T follicular helper cell (primary cell): Measurements from ENCODE around the gene FOXN4.
"Not testable (repeated sequence)": the region's sequence is repeated elsewhere in the genome, so short reads cannot be mapped to it uniquely, and the experiment has no call there.

Experiments
- DNase-seq: peaks from one replicate; pipeline ENCODE4 v3.0.0-alpha.2; 2020; ENCODE audit warnings: low read depth
- total RNA-seq, 2 experiments: gene quantifications; one replicate each; lab custom pipeline; 2026; lab: John Stamatoyannopoulos, UW

Gene FOXN4, protein sequence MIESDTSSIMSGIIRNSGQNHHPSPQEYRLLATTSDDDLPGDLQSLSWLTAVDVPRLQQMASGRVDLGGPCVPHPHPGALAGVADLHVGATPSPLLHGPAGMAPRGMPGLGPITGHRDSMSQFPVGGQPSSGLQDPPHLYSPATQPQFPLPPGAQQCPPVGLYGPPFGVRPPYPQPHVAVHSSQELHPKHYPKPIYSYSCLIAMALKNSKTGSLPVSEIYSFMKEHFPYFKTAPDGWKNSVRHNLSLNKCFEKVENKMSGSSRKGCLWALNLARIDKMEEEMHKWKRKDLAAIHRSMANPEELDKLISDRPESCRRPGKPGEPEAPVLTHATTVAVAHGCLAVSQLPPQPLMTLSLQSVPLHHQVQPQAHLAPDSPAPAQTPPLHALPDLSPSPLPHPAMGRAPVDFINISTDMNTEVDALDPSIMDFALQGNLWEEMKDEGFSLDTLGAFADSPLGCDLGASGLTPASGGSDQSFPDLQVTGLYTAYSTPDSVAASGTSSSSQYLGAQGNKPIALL
- total RNA-seq: 0 to 0.04 reads per million in 2 experiments

DNA sequence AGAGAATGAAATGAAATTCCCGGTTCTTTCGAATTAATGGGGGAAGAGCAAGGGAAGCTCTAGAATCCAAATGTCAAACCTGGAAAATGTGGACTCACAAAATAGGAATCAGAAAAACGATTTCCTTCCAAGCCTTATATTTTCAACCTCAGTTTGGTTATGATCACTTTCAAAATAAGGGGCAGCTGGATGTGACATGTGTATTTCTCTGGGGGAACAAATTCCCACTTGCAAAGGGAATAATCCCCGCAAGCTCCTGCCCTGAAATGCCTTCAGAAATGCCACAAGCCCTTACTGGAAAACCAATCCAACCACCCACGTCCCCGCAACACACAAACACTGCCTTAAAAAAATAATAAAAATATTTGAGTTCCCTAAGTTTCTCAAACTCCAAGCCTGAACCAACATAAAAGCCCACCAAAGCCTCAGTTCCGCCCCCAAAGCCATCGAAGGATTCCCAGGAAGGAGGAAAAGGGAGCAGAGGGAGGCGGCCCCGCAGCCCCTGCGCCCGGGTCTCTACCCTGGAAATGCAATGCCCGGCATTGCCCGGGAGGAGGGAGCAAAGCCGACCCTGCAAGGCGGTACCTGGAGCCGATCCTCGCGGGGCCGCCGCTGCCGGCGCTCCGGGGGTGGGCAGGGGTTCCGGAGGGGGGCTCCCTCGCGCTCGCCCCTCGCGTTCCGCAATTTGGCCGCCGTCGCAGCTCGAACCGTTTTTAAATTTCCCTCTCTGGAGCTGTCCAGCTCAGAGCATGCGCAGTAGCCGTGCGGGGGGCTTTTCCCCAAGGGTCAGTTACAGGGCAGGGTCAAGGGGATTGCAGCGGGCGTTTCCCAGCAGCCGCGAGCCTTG is at the start of gene FOXN4:
TSS of gene FOXN4 (minus strand) at position 751 of the 847 bp plus-strand sequence. CDS start 963 bp downstream, outside the sequence.
- DNase-seq: no peak

DNA sequence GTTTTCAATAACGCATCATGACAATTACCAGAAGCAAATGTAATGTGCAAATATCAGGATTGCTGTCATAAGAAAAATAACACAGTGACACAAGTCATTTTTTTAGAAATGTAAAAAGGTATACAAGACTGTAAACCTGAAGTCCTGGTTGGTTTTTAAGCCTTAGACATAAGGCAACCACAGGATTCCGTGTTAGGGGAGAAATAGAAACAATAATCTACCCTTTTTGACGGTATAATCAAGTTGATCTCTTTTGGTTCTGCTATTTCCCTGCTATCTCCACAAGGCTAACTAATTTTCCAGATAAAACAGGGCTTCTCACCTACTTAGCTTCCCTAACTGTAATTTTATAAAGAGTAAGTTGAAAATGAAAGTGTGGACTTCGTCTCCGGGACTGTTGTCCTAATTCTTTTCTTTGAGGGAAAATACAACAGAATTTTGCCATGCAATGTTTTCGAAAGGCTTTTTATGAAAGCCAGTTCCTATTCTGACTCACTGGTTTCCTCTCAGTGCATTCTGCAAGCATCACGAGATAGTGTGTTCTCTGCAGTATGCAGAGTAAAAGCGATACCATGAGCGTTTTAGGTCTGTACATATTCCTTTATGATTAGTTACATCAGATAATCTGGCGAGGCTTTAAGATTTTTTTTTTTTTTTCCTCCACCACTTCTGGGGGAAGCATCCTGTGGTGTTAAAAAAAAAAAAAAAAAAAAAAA is 49.2 kb upstream of the FOXN4 start:
- no peak for DNase-seq

DNA sequence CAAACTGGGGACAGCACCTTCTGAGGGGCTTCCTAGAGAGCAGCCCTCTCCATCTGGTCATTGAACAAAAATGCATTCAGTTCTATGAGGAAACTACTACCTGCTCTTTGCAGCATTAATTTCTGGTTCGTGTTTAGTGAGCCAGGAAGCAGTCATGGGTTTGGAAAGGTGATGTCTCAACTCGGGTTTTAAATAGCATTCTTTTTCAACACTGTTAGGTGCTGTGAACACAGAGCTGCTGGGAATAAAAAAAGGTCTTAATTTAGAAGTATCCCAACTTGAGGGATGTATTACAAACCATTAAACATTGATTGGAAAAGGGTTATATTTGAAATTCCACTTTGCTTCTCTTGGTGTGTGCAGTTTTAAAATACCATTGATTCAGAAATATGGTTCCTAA is 47.9 kb upstream of the FOXN4 start:
- no peak for DNase-seq

DNA sequence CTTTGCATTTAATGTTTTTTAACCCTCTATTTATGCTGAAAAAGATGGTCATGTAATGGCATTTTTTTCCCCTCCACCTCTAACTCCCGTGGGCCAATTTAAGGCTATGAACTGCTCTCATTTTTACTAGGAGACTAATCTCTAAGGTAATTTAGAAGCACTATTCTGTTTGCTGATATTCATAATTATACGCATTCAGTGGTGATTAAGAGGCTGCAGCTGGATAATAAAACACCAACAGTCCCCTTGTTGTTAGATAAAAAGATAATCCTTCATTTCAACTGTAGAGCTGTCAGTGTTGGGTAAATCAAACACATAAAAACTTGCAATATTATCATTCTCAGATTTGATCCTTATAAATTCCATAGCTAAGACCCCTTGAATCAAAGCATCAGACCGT is 47.5 kb upstream of the FOXN4 start:
- DNase-seq: no peak

DNA sequence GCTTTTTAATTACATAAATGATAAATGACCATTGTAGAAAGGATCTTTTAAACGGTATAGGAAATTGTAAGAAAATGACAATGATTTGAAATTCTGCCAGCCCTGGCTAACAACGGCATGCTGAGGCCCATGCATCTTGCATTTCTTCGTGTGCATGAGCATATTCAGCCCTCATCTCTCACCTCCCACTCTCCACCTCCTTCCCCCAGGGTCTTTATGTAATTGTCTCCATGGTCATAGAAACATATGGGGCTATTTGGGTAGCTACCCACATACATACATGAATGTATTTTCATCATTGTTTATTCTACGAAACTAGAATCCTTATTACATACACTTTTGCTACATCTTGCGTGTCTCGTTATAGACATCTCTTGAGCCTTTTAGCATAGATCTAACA is 43.1 kb upstream of the FOXN4 start:
- no peak for DNase-seq

DNA sequence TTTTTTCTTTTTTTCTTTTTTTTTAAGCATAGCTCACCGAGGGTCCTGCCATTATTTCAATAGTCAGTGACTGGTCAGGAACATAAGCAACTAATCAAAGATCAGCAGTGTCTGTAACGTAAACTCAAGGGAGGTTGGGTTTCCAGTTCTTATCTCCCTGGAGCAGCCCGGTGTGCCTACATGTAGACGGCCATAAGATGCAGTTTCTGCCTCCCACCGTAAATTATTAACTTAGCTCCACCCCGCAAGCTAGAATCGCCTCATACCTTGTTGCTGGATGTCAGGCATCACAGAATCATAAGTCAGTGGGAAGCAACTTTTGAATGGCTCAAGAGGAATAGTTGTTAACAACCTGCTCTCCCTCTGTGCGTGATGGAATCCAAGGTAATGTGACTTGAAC is 38.5 kb upstream of the FOXN4 start, which contains the start of gene MYO1H:
TSS of gene MYO1H (plus strand) at position 312 of the 400 bp plus-strand sequence. CDS start at position 373, 61 bp downstream.
- no peak for DNase-seq

DNA sequence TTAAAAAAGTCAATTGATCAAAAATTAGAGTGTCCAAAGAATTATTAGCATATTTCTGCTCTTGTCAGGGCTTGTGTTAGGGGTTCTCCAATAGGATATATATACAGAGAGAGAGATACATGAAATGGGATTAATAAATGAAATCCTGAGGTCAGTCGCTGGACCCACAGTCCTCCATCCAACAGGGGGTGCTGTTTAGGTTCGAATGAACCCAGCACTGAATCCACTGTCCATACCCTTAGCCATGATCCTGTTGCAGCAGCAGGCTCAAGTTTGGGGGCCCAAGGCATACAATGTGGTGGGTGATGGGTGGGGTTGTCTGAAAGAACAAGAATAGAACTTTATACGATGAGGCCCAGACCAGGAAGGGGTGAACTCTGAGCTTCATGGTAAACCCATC is 37.8 kb upstream of the FOXN4 start:
- no peak for DNase-seq

DNA sequence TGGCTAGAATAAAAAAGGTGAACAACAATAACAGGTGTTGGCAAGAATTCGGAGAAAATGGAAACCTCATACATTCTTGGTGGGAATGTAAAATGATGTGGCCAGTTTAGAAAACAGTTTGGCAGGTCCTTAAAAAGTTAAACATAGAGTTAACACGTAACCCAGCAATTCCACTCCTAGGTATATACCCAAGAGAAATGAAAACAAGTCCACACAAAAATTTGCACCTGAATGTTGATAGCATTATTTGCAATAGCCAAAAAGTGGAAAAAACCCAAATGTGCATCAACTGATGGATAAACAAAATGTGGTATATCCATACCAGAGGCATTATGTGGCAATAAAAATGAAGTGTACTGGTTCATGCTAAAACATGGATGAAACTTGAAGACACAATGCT is 36.3 kb upstream of the FOXN4 start:
- DNase-seq: no peak

DNA sequence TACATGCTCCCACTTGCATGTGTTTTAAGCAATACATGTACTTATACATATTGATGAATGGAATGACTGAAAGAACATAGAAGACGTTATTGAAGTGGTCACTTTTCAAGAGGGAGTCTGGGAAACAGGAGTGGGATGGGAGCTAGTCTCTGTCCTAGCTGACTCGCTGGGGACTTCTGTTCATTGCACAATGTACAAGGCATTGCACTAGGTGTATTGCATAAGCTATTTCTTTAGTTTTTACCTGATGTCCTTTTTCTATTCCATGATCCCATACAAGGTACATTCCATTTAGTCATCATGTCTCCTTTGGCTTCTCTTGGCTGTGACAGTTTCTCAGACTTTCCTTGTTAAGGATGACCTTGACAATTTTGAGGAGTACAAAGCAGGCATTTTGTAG is 34.6 kb upstream of the FOXN4 start:
- no peak for DNase-seq

DNA sequence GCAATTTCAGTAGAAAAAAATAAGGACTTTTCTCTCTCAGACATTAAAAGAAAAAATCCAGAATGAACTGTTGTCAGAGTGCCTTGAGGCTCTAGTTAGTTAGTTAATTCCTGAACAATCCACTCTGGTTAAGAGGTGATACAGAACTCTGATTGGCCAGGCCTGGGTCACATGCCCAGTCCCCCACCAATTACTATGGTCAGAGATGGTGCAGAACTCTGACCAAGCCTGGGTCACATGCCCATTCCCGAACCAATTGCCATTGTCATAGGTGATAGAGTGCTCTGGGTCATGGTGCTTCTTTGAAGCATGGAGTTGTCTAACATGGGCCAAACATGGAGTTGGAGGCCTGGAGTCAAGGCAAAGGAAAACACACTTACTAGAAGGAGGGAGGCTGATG is 27.5 kb upstream of the FOXN4 start:
- no peak for DNase-seq

DNA sequence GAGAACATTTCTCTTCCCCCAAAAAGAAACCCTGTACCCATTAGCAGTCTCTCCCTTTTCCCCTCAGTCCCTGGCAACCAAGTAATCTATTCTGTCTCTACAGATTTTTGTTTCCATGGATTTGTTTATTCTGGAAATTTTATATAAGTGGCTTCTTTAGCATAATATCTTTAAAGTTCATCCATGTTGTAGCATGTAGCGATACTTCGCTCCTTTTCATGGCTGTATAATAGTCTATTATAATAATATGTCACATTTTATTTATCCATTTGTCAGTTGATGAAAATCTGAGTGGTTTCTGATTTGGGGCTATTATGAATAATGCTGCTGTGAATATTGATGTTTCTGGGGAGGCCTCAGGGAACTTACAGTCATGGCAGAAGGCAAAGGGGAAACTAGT is 25.8 kb upstream of the FOXN4 start:
- no peak for DNase-seq

DNA sequence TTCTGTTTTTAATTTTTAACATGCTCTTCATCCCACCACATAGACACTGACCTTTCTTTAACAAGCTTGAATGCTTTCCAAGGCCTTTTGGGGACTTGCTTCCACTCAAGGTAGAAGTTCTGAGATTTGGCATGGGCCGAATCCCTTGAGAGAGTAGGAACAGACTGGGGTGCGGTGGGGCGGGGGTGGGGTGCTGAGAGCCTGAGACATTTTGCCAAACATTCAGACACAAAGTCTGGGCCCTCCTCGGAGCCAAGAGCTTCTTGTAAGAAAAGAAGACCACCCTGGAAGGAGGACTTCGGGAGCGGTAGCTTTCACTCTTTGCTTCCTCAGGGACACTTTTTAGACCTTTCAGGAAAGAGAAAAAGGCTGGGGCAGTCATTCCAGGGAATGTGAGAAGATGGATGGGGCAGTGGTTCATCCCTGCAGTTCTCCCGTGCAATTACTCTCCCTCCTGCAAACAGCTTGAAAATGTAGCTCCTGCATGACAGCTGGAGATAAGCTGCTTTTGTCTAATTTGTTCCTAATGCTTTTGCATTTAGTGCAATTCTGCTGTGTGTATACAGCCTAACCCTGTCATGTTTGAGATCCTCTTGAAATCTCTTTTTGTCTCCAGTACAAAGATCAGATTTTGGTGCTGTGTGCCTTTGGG is 22.3 kb upstream of the FOXN4 start:
- no peak for DNase-seq

DNA sequence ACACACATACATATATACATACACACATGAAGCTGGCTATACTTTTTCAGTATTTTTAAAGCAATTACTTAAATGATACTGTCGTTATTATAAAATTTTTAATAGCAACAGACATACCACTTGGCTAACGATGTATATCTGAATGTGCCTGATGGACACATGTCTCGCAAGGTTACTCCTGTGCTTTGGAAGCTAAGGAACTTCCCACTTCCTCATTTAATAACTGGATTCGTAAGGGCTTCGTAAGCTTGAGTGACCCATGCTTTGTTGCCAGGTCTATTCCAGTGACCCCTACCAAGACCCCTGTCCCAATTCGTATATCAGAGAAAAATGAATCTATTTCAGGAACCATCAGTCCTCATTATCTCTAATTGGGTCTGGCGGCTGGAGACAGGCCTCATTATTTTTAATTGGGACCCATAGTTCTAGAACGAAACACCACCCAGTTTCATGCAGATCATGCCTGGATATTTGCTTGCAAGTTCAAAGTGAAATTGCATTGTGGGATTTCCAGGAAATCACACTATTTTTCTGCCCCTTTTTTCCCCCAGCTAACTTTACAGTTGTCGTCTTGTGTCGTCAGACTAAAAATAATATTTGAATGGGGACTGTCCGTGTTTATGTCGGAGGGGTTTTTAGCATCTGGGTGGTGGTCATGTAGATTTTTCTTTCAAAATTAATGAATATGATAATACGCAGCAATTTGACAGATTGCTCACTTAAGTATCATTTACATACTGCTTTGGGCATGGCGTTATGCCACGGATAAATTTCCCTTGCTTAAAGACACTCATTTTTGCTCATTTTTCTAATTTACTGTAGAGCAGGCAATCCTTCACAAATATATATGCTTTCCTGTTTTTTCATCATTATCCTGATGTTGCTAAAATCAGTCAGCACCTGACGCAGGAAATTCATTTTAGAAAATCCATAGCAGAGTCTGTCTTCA is 21.5 kb upstream of the FOXN4 start:
- DNase-seq: no peak

DNA sequence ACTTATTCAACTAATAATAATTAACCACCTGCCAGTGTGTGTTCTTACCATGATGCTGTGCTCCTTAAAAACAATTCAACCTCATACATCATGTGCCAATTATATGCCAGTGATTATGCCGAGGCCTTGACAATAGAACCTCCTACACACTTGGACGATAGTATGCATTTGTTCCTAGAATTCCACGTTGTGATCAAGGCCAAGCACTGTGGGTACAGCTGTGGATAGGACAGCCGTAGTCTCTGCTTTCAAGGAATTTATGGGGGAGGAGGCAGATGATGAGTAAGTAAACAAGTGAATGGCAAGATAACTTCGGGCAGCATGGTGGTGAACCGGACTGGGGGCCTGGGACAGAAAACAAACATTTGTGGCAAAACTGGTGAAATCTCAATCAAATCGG is 20.6 kb upstream of the FOXN4 start:
- no peak for DNase-seq

DNA sequence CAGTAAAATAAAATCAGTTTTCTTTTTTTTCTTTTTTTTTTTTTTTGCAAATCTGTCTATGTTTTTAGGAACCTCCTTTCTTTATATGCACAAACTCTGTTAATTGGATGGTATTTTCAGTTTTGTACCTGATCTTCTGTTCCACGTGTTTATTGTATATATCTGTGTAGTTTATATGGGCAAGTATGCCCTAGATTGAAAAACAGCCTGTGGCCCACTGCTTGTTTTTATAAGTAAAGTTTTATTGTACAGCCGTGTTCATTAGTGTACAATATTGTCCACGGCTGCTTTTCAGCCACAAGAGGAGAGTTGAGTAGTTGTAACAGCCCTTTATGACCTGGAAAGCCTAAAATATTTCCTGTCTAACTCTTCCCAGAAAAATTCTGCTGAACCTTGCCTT is 19.9 kb upstream of the FOXN4 start:
- no peak for DNase-seq

DNA sequence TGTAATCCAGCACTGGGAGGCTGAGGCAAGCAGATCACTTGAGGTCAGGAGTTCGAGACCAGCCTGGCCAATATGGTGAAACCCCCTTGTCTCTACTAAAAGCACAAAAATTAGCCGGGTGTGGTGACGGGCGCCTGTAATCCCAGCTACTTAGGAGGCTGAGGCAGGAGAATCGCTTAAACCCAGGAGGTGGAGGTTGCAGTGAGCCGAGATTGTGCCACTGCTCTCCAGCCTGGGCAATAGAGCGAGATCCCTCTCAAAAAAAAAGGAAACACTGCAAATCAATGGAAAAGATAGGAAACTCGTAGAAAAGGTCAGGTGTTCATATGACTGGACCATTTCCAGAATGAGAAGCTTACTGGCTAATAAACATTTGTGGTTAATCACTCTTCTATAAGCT is 12.2 kb upstream of the FOXN4 start:
- not testable (repeated sequence) for DNase-seq

DNA sequence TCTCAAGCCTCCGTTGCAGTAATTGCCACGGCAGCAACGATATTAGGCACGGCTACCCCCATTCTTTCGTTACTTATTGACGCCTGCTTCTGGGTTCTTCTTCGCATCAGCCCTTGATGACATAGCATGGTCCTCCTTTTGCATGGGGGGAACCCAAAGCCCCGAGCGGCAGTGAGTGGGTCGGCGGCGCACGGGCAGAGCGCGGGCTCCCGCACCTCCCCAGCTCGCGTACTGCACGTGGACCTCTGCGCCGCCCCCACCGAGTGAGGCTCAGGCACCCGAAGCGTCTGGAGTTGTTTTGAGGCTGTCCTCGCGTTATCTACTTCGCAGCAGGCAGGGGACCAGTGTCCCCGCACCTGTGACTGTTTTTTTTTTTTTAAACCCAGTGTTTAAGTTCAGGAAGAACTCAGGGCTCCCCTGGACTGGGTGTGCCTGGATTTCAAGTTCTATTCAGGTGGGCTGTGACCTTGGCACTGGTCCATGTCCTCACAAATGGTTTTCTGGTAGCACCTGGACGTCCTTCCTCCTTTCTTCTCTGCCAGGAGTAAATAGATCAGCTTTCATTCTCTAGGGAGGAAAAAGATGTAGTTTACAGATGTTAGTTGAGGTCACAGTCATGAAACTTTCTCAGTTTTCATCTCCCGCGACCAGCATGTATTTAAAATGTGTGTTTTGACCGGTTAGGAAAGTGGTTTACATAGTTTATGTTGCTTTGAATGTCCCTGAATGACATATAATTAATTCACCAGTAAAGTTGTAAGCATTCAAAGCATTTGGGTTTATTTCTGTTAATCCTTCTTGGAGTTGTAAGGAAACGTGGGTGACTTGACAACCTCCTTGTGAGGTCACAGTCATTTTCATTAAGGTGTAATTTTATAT is 1.4 kb upstream of the FOXN4 start:
- no peak for DNase-seq

DNA sequence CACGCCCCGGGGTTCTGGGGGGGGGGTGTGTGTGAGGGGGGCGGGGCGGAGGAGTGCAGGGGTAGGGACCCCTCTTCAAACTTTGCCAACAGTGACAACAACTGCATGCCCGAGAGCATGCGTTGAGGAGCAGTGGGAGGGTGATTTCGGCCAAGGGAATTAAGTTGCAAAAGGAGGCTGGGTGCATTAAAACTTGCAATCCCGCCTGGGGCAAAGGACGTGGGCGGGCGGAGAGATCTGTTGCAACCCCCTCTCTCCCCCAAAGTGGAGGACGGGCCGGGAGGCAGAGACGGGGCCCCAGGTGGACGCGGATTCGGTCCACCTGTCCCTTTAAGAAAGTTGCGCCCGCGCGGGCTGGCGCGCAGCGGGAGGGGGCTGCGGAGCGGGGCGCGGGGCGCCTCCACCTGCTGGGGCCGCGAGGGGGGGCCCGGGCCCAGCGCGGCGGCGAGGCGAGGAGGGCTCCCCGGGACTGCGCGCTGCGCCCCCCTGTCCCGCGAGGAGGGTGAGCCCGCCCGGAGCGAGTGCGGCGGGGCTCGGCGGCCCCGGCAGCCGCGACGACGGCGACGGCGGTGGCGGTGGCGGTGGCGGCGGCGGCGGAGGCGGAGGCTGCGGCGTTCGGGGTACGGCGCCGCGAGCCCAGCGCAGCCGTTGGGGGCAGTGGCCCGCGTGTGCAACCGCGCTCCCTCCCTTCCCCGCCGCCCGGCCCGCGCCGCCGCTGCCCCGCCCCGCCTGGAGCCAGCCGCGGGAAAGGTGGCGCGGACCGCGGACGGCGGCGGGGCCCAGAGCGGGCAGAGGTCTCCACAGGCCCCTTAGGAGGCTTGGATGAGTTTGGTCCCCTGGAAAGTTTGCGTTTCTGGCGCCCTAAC is 530 bp upstream of the FOXN4 start:
- DNase-seq: no peak
